ENCODE results near the gene MYOT.
A peak's percentile ranks its signal among the peaks of the same experiment; 100 is the strongest.

MYOT gene

GRCh38 chr5:137899493-137899892 is 31.8 kb downstream of the MYOT start:
- H3K4me3 ChIP-seq (ENCODE audit: low read length), result no peak overlapping the region
- TF ChIP-seq CTCF (conservative IDR thresholded peaks at IDR 0.05; ENCODE audit: low read depth, low read length), result no peak
- no peak for DNase-seq (ENCODE audit: low read depth)

GRCh38 chr5:137901011-137901817 is 33.6 kb downstream of the MYOT start:
- no peak overlapping the region for H3K4me3 ChIP-seq (ENCODE audit: low read length)
- no peak for TF ChIP-seq CTCF (conservative IDR thresholded peaks at IDR 0.05; ENCODE audit: low read depth, low read length)
- no peak for DNase-seq (ENCODE audit: low read depth)

GRCh38 chr5:137902408-137903133 is 34.9 kb downstream of the MYOT start:
- no peak for TF ChIP-seq CTCF (conservative IDR thresholded peaks at IDR 0.05; ENCODE audit: low read depth, low read length)
- H3K4me3 ChIP-seq (ENCODE audit: low read length), result no peak overlapping the region
- DNase-seq (ENCODE audit: low read depth), result no peak

- TF ChIP-seq CTCF (conservative IDR thresholded peaks at IDR 0.05; ENCODE audit: low read depth, low read length), result no peak
- DNase-seq (ENCODE audit: low read depth), result no peak
- H3K4me3 ChIP-seq (ENCODE audit: low read length), result no peak overlapping the region
Measured at GRCh38 chr5:137914758-137915157, 47.1 kb downstream of the MYOT start.

GRCh38 chr5:137916923-137917322 is 49.3 kb downstream of the MYOT start:
- no peak for TF ChIP-seq CTCF (conservative IDR thresholded peaks at IDR 0.05; ENCODE audit: low read depth, low read length)
- no peak overlapping the region for H3K4me3 ChIP-seq (ENCODE audit: low read length)
- DNase-seq (ENCODE audit: low read depth), result no peak

- H3K4me3 ChIP-seq (ENCODE audit: low read length), result no peak overlapping the region
- peak; percentile 55 for DNase-seq (ENCODE audit: low read depth)
- no peak for TF ChIP-seq CTCF (conservative IDR thresholded peaks at IDR 0.05; ENCODE audit: low read depth, low read length)
Measured at GRCh38 chr5:137921931-137922330, 54.3 kb downstream of the MYOT start.

- DNase-seq (ENCODE audit: low read depth), result no peak
- no peak for TF ChIP-seq CTCF (conservative IDR thresholded peaks at IDR 0.05; ENCODE audit: low read depth, low read length)
- no peak overlapping the region for H3K4me3 ChIP-seq (ENCODE audit: low read length)
Measured at GRCh38 chr5:137923856-137924255, 56.2 kb downstream of the MYOT start.
